SU-DHL-6 (cell line): Measurements from ENCODE around the gene EPYC.

ENCODE experiments used
- EZH2phosphoT487 ChIP-seq: fragments of 200-600 bp; sonication (generic), shearing (Covaris generic); conservative IDR thresholded peaks from 2 replicates; pipeline ENCODE4 v1.6.1; 2018; ENCODE audit warnings: mild to moderate bottlenecking, antibody characterized with exemption, low read length, moderate library complexity, mixed read lengths
- TF ChIP-seq, protein P1 (sequence below): fragments of 200-600 bp; sonication (generic); IDR thresholded peaks from one replicate; pipeline ENCODE4 v1.5.1; 2017; ENCODE audit warnings: antibody characterized with exemption, mild to moderate bottlenecking, low read length, moderate library complexity; ENCODE audit not compliant: insufficient read depth, poor library complexity, severe bottlenecking

- TF ChIP-seq, protein P1, sequence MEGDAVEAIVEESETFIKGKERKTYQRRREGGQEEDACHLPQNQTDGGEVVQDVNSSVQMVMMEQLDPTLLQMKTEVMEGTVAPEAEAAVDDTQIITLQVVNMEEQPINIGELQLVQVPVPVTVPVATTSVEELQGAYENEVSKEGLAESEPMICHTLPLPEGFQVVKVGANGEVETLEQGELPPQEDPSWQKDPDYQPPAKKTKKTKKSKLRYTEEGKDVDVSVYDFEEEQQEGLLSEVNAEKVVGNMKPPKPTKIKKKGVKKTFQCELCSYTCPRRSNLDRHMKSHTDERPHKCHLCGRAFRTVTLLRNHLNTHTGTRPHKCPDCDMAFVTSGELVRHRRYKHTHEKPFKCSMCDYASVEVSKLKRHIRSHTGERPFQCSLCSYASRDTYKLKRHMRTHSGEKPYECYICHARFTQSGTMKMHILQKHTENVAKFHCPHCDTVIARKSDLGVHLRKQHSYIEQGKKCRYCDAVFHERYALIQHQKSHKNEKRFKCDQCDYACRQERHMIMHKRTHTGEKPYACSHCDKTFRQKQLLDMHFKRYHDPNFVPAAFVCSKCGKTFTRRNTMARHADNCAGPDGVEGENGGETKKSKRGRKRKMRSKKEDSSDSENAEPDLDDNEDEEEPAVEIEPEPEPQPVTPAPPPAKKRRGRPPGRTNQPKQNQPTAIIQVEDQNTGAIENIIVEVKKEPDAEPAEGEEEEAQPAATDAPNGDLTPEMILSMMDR = no peak
- TF ChIP-seq EZH2phosphoT487 = no peak
These were observed 17.3 kb downstream of the EPYC start for GRCh38 chr12:90987520-90987919.
